ENCODE measurements around the gene ZNF549. TPM values are rescaled to one million over a fixed set of nuclear protein-coding genes. Genes with fewer than 3 reads are reported as not detected.
"Not testable (repeated sequence)": the region's sequence is repeated elsewhere in the genome, so short reads cannot be mapped to it uniquely, and the experiment has no call there.

Gene ZNF549
- total RNA-seq = 10 to 100 TPM in 1 of 4 donors, 1 to 10 TPM in 3; 7.7 to 12.7 (median 9.2) TPM

DNA sequence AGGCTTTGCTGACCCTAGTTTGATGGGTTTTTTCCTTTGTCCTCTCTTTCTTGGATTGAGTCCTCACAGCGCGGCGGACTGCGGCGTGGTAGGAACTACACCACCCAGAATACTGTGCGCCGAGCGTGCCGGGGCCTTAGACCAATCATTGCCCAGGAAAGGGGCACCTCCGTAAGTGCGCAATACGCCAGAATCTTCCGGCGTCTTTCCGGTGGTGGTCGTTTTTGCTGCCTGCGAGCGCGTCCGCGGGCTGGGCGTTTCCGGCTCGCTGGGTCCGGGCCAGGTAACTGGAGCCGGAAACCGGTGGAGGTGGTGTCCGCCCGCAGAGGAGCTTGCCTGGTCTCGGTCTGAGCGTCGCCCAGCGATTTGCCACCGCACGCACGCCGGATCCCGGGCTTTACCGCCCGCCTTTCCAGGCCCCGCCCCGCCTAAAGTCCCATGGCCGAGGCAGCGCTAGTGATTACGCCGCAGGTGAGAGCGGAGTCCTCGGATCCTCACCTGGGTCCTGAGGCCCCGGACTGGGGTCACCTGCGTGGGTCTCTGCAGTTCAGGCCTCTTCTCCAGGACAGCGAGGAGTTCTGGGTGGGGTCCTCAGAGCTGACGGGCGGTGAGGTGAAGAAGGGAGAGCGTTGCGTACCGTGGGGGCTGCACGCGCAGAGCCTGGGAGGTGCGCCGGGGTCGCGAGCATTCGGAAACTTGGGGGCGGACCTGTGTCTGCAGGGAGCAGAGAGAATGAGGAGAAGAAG lies at the start of gene ZNF549:
ZNF549 (plus strand) TSS at position 221 of the 746 bp plus-strand sequence; CDS start at position 439, 218 bp downstream.
- peak; percentile 94 to 95 for DNase-seq
- H3K27me3 ChIP-seq = no peaks in the 10 kb centered on the region
- H3K4me3 ChIP-seq (replicated peaks in 1 of 3) = peak within 1 kb of the TSS; percentile 47 to 88 (median 60)
- TF ChIP-seq, protein P1, sequence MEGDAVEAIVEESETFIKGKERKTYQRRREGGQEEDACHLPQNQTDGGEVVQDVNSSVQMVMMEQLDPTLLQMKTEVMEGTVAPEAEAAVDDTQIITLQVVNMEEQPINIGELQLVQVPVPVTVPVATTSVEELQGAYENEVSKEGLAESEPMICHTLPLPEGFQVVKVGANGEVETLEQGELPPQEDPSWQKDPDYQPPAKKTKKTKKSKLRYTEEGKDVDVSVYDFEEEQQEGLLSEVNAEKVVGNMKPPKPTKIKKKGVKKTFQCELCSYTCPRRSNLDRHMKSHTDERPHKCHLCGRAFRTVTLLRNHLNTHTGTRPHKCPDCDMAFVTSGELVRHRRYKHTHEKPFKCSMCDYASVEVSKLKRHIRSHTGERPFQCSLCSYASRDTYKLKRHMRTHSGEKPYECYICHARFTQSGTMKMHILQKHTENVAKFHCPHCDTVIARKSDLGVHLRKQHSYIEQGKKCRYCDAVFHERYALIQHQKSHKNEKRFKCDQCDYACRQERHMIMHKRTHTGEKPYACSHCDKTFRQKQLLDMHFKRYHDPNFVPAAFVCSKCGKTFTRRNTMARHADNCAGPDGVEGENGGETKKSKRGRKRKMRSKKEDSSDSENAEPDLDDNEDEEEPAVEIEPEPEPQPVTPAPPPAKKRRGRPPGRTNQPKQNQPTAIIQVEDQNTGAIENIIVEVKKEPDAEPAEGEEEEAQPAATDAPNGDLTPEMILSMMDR (IDR thresholded peaks at IDR 0.05) = peak in 1 of 6 experiments; percentile 17
- peak in 1 of 2 donors; percentile 53 for TF ChIP-seq POLR2A (IDR thresholded peaks at IDR 0.05)
- H3K36me3 ChIP-seq = peaks cover 3 to 12% of the 10 kb centered on the region in 2 donors
- intact Hi-C loops (cut with DNase I) = no loop called here
- H3K27ac ChIP-seq = peak within 1 kb of the TSS; percentile 12 to 79 (median 77)
- peaks cover 9 to 13% of the 10 kb centered on the region in 2 donors for H3K4me1 ChIP-seq
- 2 to 3% methylated on average over 29 to 34 of the region's 64 CpGs for WGBS, 2 donors
- H3K9me3 ChIP-seq = no peaks in the 10 kb centered on the region

DNA sequence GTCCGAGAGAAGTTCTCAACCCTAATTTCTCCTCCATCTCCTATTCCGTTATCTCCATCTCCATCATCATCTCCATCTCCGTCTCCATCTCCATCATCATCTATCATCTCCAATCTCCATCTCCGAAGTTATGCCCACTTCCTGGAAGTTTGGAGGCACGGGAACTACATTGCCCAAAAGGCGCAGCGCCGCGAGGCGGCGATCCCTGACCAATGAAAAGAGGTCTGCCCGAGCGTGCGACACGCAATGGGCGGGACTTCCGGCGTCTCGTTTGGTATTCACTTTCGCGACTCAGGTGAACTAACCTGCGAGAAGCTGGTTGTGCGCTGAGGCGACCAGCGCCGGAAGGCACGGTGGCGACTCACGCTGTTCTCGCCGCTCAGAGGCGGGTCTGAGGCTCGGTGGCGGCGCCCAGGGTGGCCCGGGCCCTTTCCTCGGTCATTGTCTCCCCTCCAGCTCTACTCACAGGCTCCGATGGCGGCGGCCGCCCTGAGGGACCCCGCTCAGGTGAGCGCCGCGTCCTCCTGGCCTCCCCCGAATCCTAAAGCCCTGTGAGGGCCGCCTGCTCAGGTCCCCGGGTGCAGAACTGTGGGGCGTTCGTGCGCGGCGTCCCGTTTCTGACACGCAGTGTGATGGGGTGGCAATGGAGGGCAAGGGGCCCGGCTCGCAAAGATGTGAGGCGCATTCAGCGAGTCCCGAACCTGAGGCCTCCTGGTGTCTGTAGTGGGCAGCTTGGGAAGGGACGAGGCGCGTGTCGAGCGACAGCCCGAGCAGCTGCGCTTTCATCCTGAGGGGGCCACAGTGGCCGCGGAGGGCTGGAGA lies 39.5 kb upstream of the ZNF549 start, which contains the start of gene ZNF419:
ZNF419 (plus strand) TSS at position 274 of the 822 bp plus-strand sequence; CDS start at position 475, 201 bp downstream.
- H3K36me3 ChIP-seq; H3K27me3 ChIP-seq; H3K4me1 ChIP-seq; intact Hi-C loops (cut with DNase I); H3K9me3 ChIP-seq: not testable (repeated sequence)
- TF ChIP-seq, protein P1 (IDR thresholded peaks at IDR 0.05) = peak in 1 of 6 experiments; percentile 24
- peak in 1 of 2 donors; percentile 86 for TF ChIP-seq POLR2A (IDR thresholded peaks at IDR 0.05)
- peak; percentile 97 to 99 for DNase-seq
- WGBS, 2 donors = 2 to 3% methylated on average over 21 to 24 of the region's 69 CpGs
- H3K4me3 ChIP-seq (replicated peaks in 1 of 3) = peak within 1 kb of the TSS; percentile 22 to 98 (median 60)
- peak within 1 kb of the TSS; percentile 64 to 79 (median 76) for H3K27ac ChIP-seq

DNA sequence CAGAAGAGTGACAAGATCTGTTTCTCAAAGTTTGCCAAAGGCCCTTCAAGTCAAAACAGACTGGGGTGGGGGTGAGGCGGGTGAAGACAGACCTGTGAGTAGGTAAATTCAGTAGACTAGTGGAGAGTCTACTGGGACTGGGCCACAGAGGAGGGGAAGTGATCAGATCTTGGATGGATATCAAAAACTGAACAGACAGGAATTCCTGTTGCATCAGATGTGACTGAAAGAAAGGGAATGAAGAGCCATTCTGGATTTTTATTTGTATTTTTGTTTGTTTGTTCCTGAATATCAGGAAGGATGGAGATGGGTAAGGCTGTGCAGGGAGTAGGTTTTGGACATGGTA lies 38.9 kb upstream of the ZNF549 start:
- H3K36me3 ChIP-seq = peaks cover 12 to 13% of the 10 kb centered on the region in 2 donors
- WGBS, 2 donors = 0% methylated on average over 1 of the region's 1 CpG
- H3K9me3 ChIP-seq; H3K4me3 ChIP-seq (replicated peaks in 1 of 3); H3K27me3 ChIP-seq; H3K4me1 ChIP-seq; H3K27ac ChIP-seq; intact Hi-C loops (cut with DNase I); DNase-seq: not testable (repeated sequence)

DNA sequence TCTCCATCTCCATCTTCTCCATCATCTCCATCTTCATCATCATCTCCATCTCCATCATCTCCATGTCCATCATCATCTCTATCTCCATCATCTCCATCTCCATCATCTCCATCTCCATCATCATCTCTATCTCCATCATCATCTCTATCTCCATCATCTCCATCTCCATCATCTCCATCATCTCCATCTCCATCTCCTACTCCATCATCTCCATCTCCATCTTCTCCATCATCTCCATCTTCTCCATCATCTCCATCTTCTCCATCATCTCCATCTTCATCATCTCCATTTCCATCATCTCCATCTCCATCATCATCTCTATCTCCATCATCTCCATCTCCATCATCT lies 27.9 kb upstream of the ZNF549 start:
- H3K36me3 ChIP-seq; H3K9me3 ChIP-seq; H3K27ac ChIP-seq; H3K4me3 ChIP-seq (replicated peaks in 1 of 3); intact Hi-C loops (cut with DNase I); H3K4me1 ChIP-seq; H3K27me3 ChIP-seq; DNase-seq: not testable (repeated sequence)

DNA sequence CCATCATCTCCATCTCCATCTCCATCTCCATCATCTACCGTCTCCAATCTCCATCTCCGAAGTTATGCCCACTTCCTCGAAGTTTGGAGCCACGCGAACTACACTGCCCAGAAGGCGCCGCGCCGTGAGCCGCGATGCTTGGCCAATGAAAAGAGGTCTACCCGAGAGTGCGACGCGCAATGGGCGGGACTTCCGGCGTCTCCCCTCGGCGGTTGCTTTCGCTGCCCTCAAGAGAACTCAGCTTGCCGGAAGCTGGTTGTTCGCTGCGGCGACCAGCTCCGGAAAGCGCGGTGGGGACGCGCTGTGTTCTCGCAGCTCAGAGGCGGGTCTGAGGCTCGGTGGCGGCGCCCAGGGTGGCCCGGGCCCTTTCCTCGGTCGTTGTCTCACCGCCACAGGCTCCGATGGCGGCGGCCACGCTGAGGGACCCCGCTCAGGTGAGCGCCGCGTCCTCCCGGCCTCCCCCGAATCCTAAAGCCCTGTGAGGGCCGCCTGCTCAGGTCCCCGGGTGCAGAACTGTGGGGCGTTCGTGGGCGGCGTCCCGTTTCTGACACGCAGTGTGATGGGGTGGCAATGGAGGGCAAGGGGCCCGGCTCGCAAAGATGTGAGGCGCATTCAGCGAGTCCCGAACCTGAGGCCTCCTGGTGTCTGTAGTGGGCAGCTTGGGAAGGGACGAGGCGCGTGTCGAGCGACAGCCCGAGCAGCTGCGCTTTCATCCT lies 27.3 kb upstream of the ZNF549 start, which contains the start of gene ZNF773:
ZNF773 (plus strand) TSS at position 259 of the 716 bp plus-strand sequence; CDS start at position 402, 143 bp downstream.
- H3K9me3 ChIP-seq; H3K36me3 ChIP-seq; H3K4me1 ChIP-seq; H3K27me3 ChIP-seq; intact Hi-C loops (cut with DNase I): not testable (repeated sequence)
- Histone ChIP-seq H3K4me3 (replicated peaks in 1 of 3) (peak within 1 kb of the TSS; percentile 7 to 79 (median 69)), H3K27ac (peak within 1 kb of the TSS; percentile 61 to 81 (median 76))
- peak; percentile 98 for DNase-seq
- TF ChIP-seq POLR2A (IDR thresholded peaks at IDR 0.05) = peak in 1 of 2 donors; percentile 85
- WGBS, 2 donors = 1 to 2% methylated on average over 27 to 38 of the region's 69 CpGs

DNA sequence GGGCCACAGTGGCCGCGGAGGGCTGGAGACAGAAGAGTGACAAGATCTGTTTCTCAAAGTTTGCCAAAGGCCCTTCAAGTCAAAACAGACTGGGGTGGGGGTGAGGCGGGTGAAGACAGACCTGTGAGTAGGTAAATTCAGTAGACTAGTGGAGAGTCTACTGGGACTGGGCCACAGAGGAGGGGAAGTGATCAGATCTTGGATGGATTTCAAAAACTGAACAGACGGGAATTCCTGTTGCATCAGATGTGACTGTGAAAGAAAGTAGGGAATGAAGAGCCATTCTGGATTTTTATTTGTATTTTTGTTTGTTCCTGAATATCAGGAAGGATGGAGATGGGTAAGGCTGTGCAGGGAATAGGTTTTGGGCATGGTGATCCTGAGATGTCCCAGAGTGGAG lies 26.8 kb upstream of the ZNF549 start:
- H3K36me3 ChIP-seq; DNase-seq; H3K27me3 ChIP-seq; intact Hi-C loops (cut with DNase I); H3K4me1 ChIP-seq; H3K9me3 ChIP-seq; H3K27ac ChIP-seq: not testable (repeated sequence)
- WGBS, 2 donors = 2 to 6% methylated on average over 2 of the region's 4 CpGs
- H3K4me3 ChIP-seq (replicated peaks in 1 of 3) = peak overlapping the region in 1 of 3 donors; percentile 69

All from thyroid gland (tissue), 4 donors.